MM.1S (cell line): ENCODE results near the gene KRT17.

Source experiments
- DNase-seq: peaks from one replicate; pipeline ENCODE4 v3.0.0-alpha.2; 2015
- H2AFZ ChIP-seq: fragments of 300-600 bp; sonication (generic); 2 replicates; pipeline ENCODE4 v1.6.0; 2016; ENCODE audit warnings: antibody characterized with exemption, low read length
- H3F3A ChIP-seq: fragments of 300-600 bp; sonication (generic); 2 replicates; pipeline ENCODE4 v1.6.1; 2016; ENCODE audit warnings: mild to moderate bottlenecking, antibody characterized with exemption, low read length, moderate library complexity, mixed read lengths; ENCODE audit not compliant: insufficient read depth
- H3K27ac ChIP-seq: fragments of 300-600 bp; sonication (generic); 2 replicates; pipeline ENCODE4 v1.5.1; 2016; ENCODE audit warnings: mild to moderate bottlenecking, low read length
- H3K27me3 ChIP-seq: fragments of 300-600 bp; sonication (generic); replicated peaks from 2 replicates; pipeline ENCODE4 v1.6.0; 2016; ENCODE audit warnings: low read length; ENCODE audit not compliant: insufficient read depth
- H3K36me3 ChIP-seq: fragments of 300-600 bp; sonication (generic); replicated peaks from 2 replicates; pipeline ENCODE4 v1.6.1; 2016; ENCODE audit warnings: mild to moderate bottlenecking, low read length, mixed read lengths; ENCODE audit not compliant: insufficient read depth
- H3K4me1 ChIP-seq: fragments of 300-600 bp; sonication (generic); 2 replicates; pipeline ENCODE4 v1.6.1; 2016; ENCODE audit warnings: low read length, mixed read lengths
- H3K4me2 ChIP-seq: fragments of 300-600 bp; sonication (generic); 2 replicates; pipeline ENCODE4 v1.6.0; 2016; ENCODE audit warnings: low read depth, low read length
- H3K4me3 ChIP-seq: fragments of 300-600 bp; sonication (generic); 2 replicates; pipeline ENCODE4 v1.5.1; 2016; ENCODE audit warnings: low read length, mixed read lengths
- H3K79me2 ChIP-seq: fragments of 300-600 bp; sonication (generic); 2 replicates; pipeline ENCODE4 v1.6.1; 2016; ENCODE audit warnings: mixed run types, low read length, mixed read lengths
- H3K9ac ChIP-seq: fragments of 300-600 bp; sonication (generic); 2 replicates; pipeline ENCODE4 v1.6.1; 2016; ENCODE audit warnings: low read length, mixed read lengths
- H3K9me2 ChIP-seq: fragments of 300-600 bp; sonication (generic); replicated peaks from 2 replicates; pipeline ENCODE4 v1.6.1; 2016; ENCODE audit warnings: mild to moderate bottlenecking, low read length, mixed read lengths; ENCODE audit not compliant: insufficient read depth
- H3K9me3 ChIP-seq: fragments of 300-600 bp; sonication (generic); replicated peaks from 2 replicates; pipeline ENCODE4 v1.6.1; 2016; ENCODE audit warnings: mild to moderate bottlenecking, low read length, mixed read lengths; ENCODE audit not compliant: insufficient read depth
- H4K20me1 ChIP-seq: fragments of 300-600 bp; sonication (generic); 2 replicates; pipeline ENCODE4 v1.6.1; 2016; ENCODE audit warnings: mild to moderate bottlenecking, low read length, moderate library complexity, mixed read lengths; ENCODE audit not compliant: insufficient read depth
- CTCF ChIP-seq: fragments of 300-600 bp; sonication (generic); IDR thresholded peaks from 2 replicates; pipeline ENCODE4 v1.5.1; 2016; ENCODE audit warnings: antibody characterized with exemption, low read length, mixed read lengths
- EZH2 ChIP-seq: fragments of 300-600 bp; sonication (generic); optimal IDR thresholded peaks from 2 replicates; pipeline ENCODE3; 2017; ENCODE audit warnings: low read depth, mild to moderate bottlenecking, antibody characterized with exemption, low read length, mixed read lengths
- EZH2phosphoT487 ChIP-seq: fragments of 300-600 bp; sonication (generic); IDR thresholded peaks from 2 replicates; pipeline ENCODE4 v1.6.1; 2018; ENCODE audit warnings: antibody characterized with exemption, low read length

The KRT17 gene

GRCh38 chr17:41639492-41640473 lies 15.4 kb upstream of the KRT17 start:
- H3K79me2 ChIP-seq = no peaks in the 10 kb centered on the region
- H3K27me3 ChIP-seq = peaks cover 12% of the 10 kb centered on the region
- H3K9ac ChIP-seq = no peak overlapping the region
- no peak overlapping the region for H3K27ac ChIP-seq
- no peak overlapping the region for H2AFZ ChIP-seq
- H3K4me1 ChIP-seq = no peaks in the 10 kb centered on the region
- H3F3A ChIP-seq = no peaks in the 10 kb centered on the region
- no peaks in the 10 kb centered on the region for H4K20me1 ChIP-seq
- H3K9me3 ChIP-seq = no peaks in the 10 kb centered on the region
- H3K9me2 ChIP-seq = no peaks in the 10 kb centered on the region
- no peak overlapping the region for H3K4me3 ChIP-seq
- DNase-seq = no peak
- no peak for TF ChIP-seq CTCF
- no peak overlapping the region for H3K4me2 ChIP-seq
- no peaks in the 10 kb centered on the region for H3K36me3 ChIP-seq

GRCh38 chr17:41638941-41639340 lies 14.6 kb upstream of the KRT17 start:
- H3K27me3 ChIP-seq = peaks cover 12% of the 10 kb centered on the region
- H3F3A ChIP-seq = no peaks in the 10 kb centered on the region
- H4K20me1 ChIP-seq = no peaks in the 10 kb centered on the region
- no peaks in the 10 kb centered on the region for H3K4me1 ChIP-seq
- TF ChIP-seq EZH2phosphoT487 (no peak), CTCF (no peak), EZH2 (no peak)
- DNase-seq = no peak
- no peaks in the 10 kb centered on the region for H3K79me2 ChIP-seq
- no peaks in the 10 kb centered on the region for H3K9me3 ChIP-seq
- H3K36me3 ChIP-seq = no peaks in the 10 kb centered on the region
- H3K9ac ChIP-seq = no peak overlapping the region
- H2AFZ ChIP-seq = no peak overlapping the region
- no peaks in the 10 kb centered on the region for H3K9me2 ChIP-seq
- no peak overlapping the region for H3K4me3 ChIP-seq
- no peak overlapping the region for H3K27ac ChIP-seq
- H3K4me2 ChIP-seq = no peak overlapping the region

GRCh38 chr17:41638194-41638593 lies 13.8 kb upstream of the KRT17 start:
- Histone ChIP-seq H3K4me2 (no peak overlapping the region), H3F3A (no peaks in the 10 kb centered on the region), H3K27me3 (peaks cover 12% of the 10 kb centered on the region), H3K79me2 (no peaks in the 10 kb centered on the region), H4K20me1 (no peaks in the 10 kb centered on the region), H3K36me3 (no peaks in the 10 kb centered on the region), H3K9me2 (no peaks in the 10 kb centered on the region), H3K4me1 (no peaks in the 10 kb centered on the region), H3K9ac (no peak overlapping the region), H3K4me3 (no peak overlapping the region), H2AFZ (no peak overlapping the region), H3K9me3 (no peaks in the 10 kb centered on the region), H3K27ac (no peak overlapping the region)
- TF ChIP-seq EZH2phosphoT487 (no peak), EZH2 (no peak)
- DNase-seq = no peak

- Histone ChIP-seq H3K9me3 (no peaks in the 10 kb centered on the region), H3F3A (no peaks in the 10 kb centered on the region), H4K20me1 (no peaks in the 10 kb centered on the region), H3K4me1 (no peaks in the 10 kb centered on the region), H3K36me3 (no peaks in the 10 kb centered on the region), H2AFZ (no peak overlapping the region), H3K4me3 (no peak overlapping the region), H3K27me3 (peaks cover 12% of the 10 kb centered on the region), H3K9me2 (no peaks in the 10 kb centered on the region), H3K4me2 (no peak overlapping the region), H3K79me2 (no peaks in the 10 kb centered on the region), H3K27ac (no peak overlapping the region), H3K9ac (no peak overlapping the region)
- DNase-seq = no peak
- TF ChIP-seq EZH2phosphoT487 (no peak), CTCF (no peak), EZH2 (no peak)
These were observed 12.3 kb upstream of the KRT17 start for GRCh38 chr17:41636652-41637051.
